ENCODE data around the gene FOLR1.

The FOLR1 gene

DNA sequence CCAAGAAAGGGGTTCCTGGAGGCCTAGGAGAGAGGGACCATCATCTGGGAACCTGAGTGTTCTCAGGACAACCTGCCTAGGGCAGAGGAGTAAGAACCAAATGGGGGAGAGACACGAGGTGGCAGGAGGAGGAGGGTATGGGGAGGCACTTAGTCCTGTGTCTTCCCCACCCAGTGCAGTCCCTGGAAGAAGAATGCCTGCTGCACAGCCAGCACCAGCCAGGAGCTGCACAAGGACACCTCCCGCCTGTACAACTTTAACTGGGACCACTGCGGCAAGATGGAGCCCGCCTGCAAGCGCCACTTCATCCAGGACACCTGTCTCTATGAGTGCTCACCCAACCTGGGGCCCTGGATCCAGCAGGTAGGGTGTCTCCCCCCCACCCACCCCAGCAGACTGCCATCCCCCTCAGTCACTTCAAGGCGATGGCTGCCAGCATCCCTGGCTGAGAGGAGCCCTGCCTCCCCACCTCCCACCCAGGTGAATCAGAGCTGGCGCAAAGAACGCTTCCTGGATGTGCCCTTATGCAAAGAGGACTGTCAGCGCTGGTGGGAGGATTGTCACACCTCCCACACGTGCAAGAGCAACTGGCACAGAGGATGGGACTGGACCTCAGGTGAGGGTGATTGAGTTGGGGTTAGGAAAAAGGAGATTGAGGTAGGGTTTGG is 28.9 kb downstream of the FOLR1 start:
- H3K4me1 ChIP-seq (ENCODE audit: control insufficient read depth, low read length) = peaks cover 40% of the 10 kb centered on the region
- H3K4me2 ChIP-seq (ENCODE audit: low read length) = peak overlapping the region; percentile 98
- peak overlapping the region; percentile 96 for H3K4me3 ChIP-seq (ENCODE audit: low read length)
- H3K27ac ChIP-seq (ENCODE audit: low read depth, low read length) = peak overlapping the region; percentile 87
- H3K79me2 ChIP-seq (ENCODE audit: control insufficient read depth, low read length) = peaks cover 34% of the 10 kb centered on the region
- no peaks in the 10 kb centered on the region for H4K20me1 ChIP-seq (ENCODE audit: control insufficient read depth, insufficient read depth, low read depth, low read length)
- no peaks in the 10 kb centered on the region for H3K9me2 ChIP-seq (replicated peaks; ENCODE audit: control insufficient read depth, low read length)
- no peaks in the 10 kb centered on the region for H3F3A ChIP-seq (ENCODE audit: control insufficient read depth, insufficient read depth)
- H3K36me3 ChIP-seq (ENCODE audit: control insufficient read depth, low read length) = peaks cover 10% of the 10 kb centered on the region; the same call in 1 of the 2 replicates
- H3K27me3 ChIP-seq (ENCODE audit: control insufficient read depth, low read length) = 0 out of 2 replicates have a peak, but pooled peaks cover 3% of the 10 kb centered on the region
- H3K9me3 ChIP-seq (ENCODE audit: control insufficient read depth, insufficient read depth, low read length) = no peaks in the 10 kb centered on the region
- TF ChIP-seq CTCF (IDR thresholded peaks at IDR 0.05; ENCODE audit: low read depth, low read length, poor library complexity, severe bottlenecking) (no peak), EZH2phosphoT487 (IDR thresholded peaks at IDR 0.05; ENCODE audit: borderline replicate concordance, low read length) (no peak)

GRCh38 chr11:72221386-72222075 is 29.6 kb downstream of the FOLR1 start:
- peaks cover 13% of the 10 kb centered on the region for H3K36me3 ChIP-seq (ENCODE audit: control insufficient read depth, low read length)
- peaks cover 41% of the 10 kb centered on the region for H3K79me2 ChIP-seq (ENCODE audit: control insufficient read depth, low read length)
- no peak for TF ChIP-seq CTCF (IDR thresholded peaks at IDR 0.05; ENCODE audit: low read depth, low read length, poor library complexity, severe bottlenecking)
- no peak for TF ChIP-seq EZH2phosphoT487 (IDR thresholded peaks at IDR 0.05; ENCODE audit: borderline replicate concordance, low read length)
- H4K20me1 ChIP-seq (ENCODE audit: control insufficient read depth, insufficient read depth, low read depth, low read length) = no peaks in the 10 kb centered on the region
- H3K27me3 ChIP-seq (ENCODE audit: control insufficient read depth, low read length) = no peaks in the 10 kb centered on the region
- H3K9me2 ChIP-seq (replicated peaks; ENCODE audit: control insufficient read depth, low read length) = no peaks in the 10 kb centered on the region
- H3F3A ChIP-seq (ENCODE audit: control insufficient read depth, insufficient read depth) = no peaks in the 10 kb centered on the region
- H3K4me1 ChIP-seq (ENCODE audit: control insufficient read depth, low read length) = peaks cover 46% of the 10 kb centered on the region
- H3K27ac ChIP-seq (ENCODE audit: low read depth, low read length) = peak overlapping the region; percentile 87
- H3K9me3 ChIP-seq (ENCODE audit: control insufficient read depth, insufficient read depth, low read length) = no peaks in the 10 kb centered on the region
- peak overlapping the region; percentile 98 for H3K4me2 ChIP-seq (ENCODE audit: low read length)
- peak overlapping the region; percentile 96 for H3K4me3 ChIP-seq (ENCODE audit: low read length)

DNA sequence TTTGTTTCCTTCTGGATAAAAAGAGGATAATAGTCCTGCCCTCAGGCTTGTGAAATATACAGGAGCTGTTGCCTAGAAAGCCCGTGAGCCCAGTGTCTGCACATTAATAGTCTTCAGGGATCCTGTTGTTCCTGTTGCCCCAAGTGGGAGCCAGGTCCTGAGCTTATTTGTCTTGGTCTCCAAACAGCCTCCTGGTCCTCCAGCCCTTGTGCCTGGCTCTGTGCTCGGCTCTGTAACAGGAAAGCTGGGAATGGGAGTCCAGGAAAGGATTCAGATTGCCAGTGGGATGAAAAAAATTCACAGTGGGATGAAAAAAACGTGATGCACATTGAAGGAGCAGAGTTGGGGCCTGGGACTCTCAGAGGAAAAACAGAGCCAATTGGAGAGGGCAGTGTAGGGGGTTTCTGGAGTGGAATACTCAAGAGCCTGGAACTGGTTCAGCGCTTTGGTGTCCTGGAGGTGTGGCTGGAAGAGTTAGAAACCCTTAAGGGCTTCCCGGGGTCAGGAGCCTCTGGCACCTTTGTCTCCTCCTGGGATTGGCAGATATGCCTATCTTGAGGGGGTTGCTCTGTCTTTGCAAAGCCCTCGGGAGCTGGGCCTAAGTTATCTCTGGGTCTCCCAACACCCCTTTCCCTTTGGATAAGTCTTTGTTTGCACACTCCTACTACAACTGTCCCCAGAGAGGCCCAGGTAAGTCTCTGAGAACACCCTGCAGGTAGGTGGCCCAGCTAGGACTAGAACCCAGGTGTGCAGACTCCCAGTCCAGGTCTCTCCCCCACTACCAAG is 30.4 kb downstream of the FOLR1 start:
- peaks cover 49% of the 10 kb centered on the region for H3K4me1 ChIP-seq (ENCODE audit: control insufficient read depth, low read length)
- H3K27me3 ChIP-seq (ENCODE audit: control insufficient read depth, low read length) = no peaks in the 10 kb centered on the region
- H4K20me1 ChIP-seq (ENCODE audit: control insufficient read depth, insufficient read depth, low read depth, low read length) = no peaks in the 10 kb centered on the region
- peaks cover 49% of the 10 kb centered on the region for H3K79me2 ChIP-seq (ENCODE audit: control insufficient read depth, low read length)
- peaks cover 21% of the 10 kb centered on the region for H3K36me3 ChIP-seq (ENCODE audit: control insufficient read depth, low read length)
- H3K9me3 ChIP-seq (ENCODE audit: control insufficient read depth, insufficient read depth, low read length) = no peaks in the 10 kb centered on the region
- TF ChIP-seq CTCF (IDR thresholded peaks at IDR 0.05; ENCODE audit: low read depth, low read length, poor library complexity, severe bottlenecking) = no peak
- TF ChIP-seq EZH2phosphoT487 (IDR thresholded peaks at IDR 0.05; ENCODE audit: borderline replicate concordance, low read length) = no peak
- peak overlapping the region; percentile 96 for H3K4me3 ChIP-seq (ENCODE audit: low read length)
- peak overlapping the region; percentile 87 for H3K27ac ChIP-seq (ENCODE audit: low read depth, low read length)
- H3K9me2 ChIP-seq (replicated peaks; ENCODE audit: control insufficient read depth, low read length) = no peaks in the 10 kb centered on the region
- H3K4me2 ChIP-seq (ENCODE audit: low read length) = peak overlapping the region; percentile 98
- no peaks in the 10 kb centered on the region for H3F3A ChIP-seq (ENCODE audit: control insufficient read depth, insufficient read depth)

Measured in DOHH2 (cell line).